NT2/D1 (cell line): ENCODE results near the gene FBXO2.

Source experiments
- DNase-seq: peaks from one replicate; pipeline ENCODE4 v3.0.0-alpha.2; 2011; ENCODE audit warnings: low read depth, low spot score
- H3K27me3 ChIP-seq: 2 replicates; pipeline ENCODE4 v1.6.0; 2011; ENCODE audit warnings: mild to moderate bottlenecking; ENCODE audit not compliant: insufficient read length, insufficient read depth
- H3K36me3 ChIP-seq: 2 replicates; pipeline ENCODE4 v1.6.1; 2011; ENCODE audit warnings: mild to moderate bottlenecking, low read length, mixed read lengths; ENCODE audit not compliant: insufficient read depth, insufficient read length
- H3K4me1 ChIP-seq: 2 replicates; pipeline ENCODE4 v1.5.1; 2011; ENCODE audit not compliant: insufficient read depth, insufficient read length
- H3K4me3 ChIP-seq: 2 replicates; pipeline ENCODE4 v1.5.1; 2011; ENCODE audit warnings: low read depth; ENCODE audit not compliant: insufficient read length
- H3K9ac ChIP-seq: 2 replicates; pipeline ENCODE4 v1.6.0; 2011; ENCODE audit warnings: low read depth; ENCODE audit not compliant: insufficient read length
- H3K9me3 ChIP-seq: 2 replicates; pipeline ENCODE4 v1.5.1; 2011; ENCODE audit warnings: mild to moderate bottlenecking, low read length; ENCODE audit not compliant: insufficient read depth
- SUZ12 ChIP-seq: IDR thresholded peaks from 2 replicates; pipeline ENCODE4 v1.6.1; 2011; ENCODE audit not compliant: insufficient read length, insufficient read depth; ENCODE audit errors: extremely low read depth
- YY1 ChIP-seq: IDR thresholded peaks from 2 replicates; pipeline ENCODE4 v1.6.1; 2011; ENCODE audit not compliant: insufficient read length, insufficient read depth
- ZNF274 ChIP-seq: IDR thresholded peaks from 2 replicates; pipeline ENCODE4 v1.6.1; 2011; ENCODE audit warnings: mild to moderate bottlenecking, low read depth, low read length

Gene FBXO2, protein sequence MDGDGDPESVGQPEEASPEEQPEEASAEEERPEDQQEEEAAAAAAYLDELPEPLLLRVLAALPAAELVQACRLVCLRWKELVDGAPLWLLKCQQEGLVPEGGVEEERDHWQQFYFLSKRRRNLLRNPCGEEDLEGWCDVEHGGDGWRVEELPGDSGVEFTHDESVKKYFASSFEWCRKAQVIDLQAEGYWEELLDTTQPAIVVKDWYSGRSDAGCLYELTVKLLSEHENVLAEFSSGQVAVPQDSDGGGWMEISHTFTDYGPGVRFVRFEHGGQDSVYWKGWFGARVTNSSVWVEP

DNA sequence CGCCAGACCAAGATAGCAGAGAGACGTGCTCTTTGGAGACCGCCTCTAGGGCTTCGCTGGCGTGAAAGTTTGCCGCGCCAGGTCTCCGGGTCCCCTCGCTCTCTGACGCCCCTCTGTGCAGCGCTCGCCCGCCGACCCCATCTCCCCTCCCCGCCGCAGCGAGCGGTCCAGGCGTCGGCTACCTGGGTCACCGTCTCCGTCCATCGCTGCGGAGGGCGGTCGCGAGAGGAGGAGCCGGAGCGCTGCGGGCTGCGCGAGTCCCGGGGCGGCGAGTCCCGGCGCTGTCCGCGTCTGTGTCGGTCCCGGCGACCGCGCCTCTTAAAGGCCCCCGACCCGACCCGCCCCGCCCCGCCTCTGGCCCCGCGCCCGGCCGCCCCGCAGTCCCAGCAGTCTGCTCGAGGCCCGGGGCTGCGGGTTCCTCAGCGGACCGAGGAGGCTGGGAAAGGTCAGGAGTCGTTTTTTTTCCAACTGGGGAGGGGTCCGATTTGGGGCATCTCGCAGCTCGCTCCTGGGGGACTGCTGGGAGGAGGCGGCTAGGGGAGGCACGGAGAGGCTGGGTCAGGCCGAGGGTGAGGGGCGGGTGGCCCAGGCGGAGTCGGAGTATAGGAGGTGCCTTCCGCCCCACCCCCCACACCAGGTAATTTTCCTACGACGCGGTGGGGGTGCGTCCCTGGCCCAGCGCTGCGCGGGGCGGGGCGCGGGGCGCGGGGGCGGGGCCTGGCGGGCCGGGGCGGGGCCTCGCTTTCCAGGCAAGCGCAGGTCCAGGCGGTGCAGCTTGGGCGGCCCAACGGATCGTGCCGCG lies at the start of gene FBXO2, which contains the start of gene FBXO44:
TSS of gene FBXO2 (minus strand) at position 293 of the 802 bp plus-strand sequence. CDS start at position 204, 89 bp downstream.
TSS of gene FBXO44 (plus strand) at position 741 of the 802 bp plus-strand sequence. CDS start 959 bp downstream, outside the sequence.
- Histone ChIP-seq H3K36me3 (peaks cover 22% of the 10 kb centered on the region), H3K27me3 (peaks cover 14% of the 10 kb centered on the region), H3K4me1 (peaks cover 22% of the 10 kb centered on the region), H3K4me3 (peak within 1 kb of the TSS; percentile 74), H3K9me3 (no peaks in the 10 kb centered on the region), H3K9ac (peak within 1 kb of the TSS; percentile 76)
- DNase-seq: no peak
- TF ChIP-seq SUZ12 (no peak), ZNF274 (no peak), YY1 (no peak)

DNA sequence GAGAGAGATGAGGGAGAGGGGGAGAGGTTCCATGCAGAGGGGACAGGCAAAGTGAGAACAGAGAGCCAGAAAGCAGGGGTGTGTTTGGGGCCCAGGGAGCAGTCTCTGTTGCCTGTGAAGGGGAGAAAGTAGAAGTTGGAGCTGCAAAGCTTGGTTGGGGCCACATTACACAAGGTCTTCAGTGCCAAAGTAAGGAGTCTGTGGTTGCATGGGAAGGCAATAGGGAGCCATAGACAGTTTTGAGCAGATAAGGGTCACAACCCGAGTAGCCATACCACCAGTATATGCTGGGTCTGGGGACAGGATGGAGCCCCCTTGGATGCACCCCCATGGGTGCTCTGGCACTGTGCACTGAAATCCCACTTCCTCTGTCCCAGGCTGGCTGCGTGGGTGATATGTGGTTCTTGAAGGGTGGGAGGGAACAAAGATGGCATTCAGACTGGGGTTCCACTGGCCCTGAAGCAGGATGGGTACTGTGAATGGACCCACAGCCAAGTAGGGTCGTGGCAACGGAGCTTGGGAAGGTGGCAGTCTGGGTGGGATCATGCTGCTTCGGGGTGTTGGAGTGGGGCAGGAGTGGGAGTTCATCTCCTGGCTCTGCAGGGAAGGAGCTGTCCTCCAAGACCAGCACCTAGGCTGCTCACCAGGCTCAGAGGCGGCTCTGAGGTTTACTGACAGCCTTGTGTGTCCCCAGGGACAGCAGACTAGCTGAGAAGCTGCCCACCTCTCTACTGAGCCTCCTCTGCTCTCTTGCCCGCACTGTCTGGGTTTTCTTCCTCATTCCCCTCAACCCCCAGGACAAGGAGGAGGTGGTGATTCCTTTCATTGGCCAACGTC lies 49.3 kb upstream of the FBXO2 start:
- no peak for TF ChIP-seq SUZ12
- no peak for TF ChIP-seq ZNF274
- no peak for TF ChIP-seq YY1
- no peak for DNase-seq
- peaks cover 31% of the 10 kb centered on the region for H3K4me1 ChIP-seq
- no peak overlapping the region for H3K4me3 ChIP-seq
- no peaks in the 10 kb centered on the region for H3K9me3 ChIP-seq
- no peak overlapping the region for H3K9ac ChIP-seq
- H3K27me3 ChIP-seq: no peaks in the 10 kb centered on the region
- H3K36me3 ChIP-seq: peaks cover 9% of the 10 kb centered on the region

DNA sequence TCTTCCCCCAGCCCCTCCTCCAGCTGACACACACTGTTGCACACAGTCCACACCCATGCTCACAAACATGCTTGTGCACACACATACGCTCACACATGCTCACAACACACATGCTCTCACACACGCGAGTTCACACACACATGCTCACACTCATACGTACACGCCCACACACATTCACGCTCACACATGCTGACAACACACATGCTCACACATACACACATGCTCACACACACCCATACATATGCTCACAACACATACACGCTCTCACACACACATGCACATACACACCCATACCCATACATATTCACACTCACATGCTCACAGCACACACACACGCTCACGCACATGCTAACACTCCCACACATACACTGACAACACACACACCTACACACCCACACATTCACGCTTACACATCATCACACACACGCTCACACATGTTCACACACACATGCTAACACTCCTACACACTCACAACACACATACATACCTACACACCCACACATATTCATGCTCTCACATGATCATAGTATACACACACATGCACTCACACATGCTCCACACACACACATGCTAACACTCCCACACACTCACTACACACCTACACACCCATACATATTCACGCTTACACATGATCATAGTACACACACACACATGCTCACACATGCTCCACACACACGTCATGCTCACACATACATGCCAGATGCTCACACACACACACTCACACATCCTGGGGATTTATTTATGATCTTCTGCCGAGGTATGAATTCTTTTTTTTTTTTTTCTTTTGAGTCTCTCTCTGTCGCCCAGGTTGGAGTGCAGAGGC lies 48.0 kb upstream of the FBXO2 start:
- no peaks in the 10 kb centered on the region for H3K27me3 ChIP-seq
- H3K4me1 ChIP-seq: peaks cover 24% of the 10 kb centered on the region
- no peak overlapping the region for H3K4me3 ChIP-seq
- TF ChIP-seq SUZ12 (no peak), YY1 (no peak), ZNF274 (no peak)
- DNase-seq: no peak
- H3K9me3 ChIP-seq: no peaks in the 10 kb centered on the region
- peaks cover 7% of the 10 kb centered on the region for H3K36me3 ChIP-seq
- H3K9ac ChIP-seq: no peak overlapping the region

DNA sequence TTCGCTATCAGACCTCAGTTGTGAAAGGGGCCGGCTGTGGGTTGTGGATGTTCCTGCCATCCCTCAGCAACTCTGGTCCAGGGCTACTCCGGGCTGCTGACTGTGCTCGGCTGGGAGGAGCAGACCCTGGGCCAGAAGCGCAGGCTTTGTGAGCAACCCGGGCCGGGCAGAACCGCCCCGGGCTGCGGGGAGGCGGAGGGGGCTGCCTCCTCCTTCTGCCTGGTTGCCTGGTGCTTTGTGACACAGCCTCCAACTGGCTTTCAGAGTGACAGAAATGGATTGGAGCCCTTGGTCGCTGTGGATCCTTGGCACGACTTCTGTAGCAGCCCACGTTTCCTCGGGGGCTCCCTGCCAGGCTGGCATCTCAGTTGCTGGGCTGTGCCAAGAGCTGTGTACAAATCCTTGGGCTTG lies 47.3 kb upstream of the FBXO2 start:
- Histone ChIP-seq H3K4me1 (peaks cover 24% of the 10 kb centered on the region), H3K36me3 (peaks cover 5% of the 10 kb centered on the region), H3K27me3 (no peaks in the 10 kb centered on the region), H3K4me3 (no peak overlapping the region), H3K9ac (no peak overlapping the region), H3K9me3 (no peaks in the 10 kb centered on the region)
- TF ChIP-seq ZNF274 (no peak), SUZ12 (no peak), YY1 (no peak)
- DNase-seq: no peak

DNA sequence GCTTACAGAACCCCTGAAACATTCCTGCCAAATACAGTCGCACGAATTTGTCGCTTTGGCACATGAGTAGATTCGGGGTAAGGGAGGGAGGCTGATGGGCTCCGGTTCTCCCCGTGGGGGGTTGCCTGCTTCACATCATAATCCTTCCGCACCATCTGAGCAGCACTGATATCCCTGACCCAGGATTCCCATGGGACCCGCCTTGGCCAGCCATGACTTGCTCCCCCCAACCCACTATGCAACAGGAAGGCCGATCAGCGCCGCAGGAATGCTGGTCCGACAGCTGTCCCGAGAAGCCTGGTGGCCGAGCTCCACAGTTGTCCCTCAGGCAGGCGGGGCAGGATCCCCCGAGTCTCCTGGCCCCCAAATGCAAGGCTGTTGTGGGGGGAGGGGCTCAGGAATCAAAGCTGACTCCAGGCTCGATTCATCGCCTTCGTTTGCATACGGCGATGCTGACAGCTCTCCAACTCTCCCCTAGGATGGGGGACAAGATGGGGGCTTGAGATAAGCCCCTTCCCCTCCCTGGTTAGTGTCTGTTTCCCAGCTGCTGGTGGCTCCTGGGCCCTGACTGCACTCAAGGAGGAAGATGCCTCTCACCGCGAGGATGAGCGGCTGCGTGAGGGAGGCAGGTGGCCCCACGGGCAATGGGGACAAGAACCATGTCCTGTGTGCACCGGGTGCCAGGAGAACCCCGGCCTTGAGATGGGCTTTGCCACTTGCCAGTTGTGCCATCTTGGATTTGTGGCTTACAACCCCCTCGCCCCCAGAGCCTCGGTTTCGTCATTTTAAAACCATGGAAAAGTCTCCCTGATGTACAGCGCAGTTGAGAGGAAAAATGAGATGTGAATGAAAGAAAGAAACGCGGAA lies 46.6 kb upstream of the FBXO2 start:
- Histone ChIP-seq H3K4me3 (no peak overlapping the region), H3K9ac (no peak overlapping the region), H3K4me1 (peaks cover 24% of the 10 kb centered on the region), H3K9me3 (no peaks in the 10 kb centered on the region), H3K36me3 (no peaks in the 10 kb centered on the region), H3K27me3 (no peaks in the 10 kb centered on the region)
- DNase-seq: no peak
- TF ChIP-seq YY1: no peak
- no peak for TF ChIP-seq ZNF274

DNA sequence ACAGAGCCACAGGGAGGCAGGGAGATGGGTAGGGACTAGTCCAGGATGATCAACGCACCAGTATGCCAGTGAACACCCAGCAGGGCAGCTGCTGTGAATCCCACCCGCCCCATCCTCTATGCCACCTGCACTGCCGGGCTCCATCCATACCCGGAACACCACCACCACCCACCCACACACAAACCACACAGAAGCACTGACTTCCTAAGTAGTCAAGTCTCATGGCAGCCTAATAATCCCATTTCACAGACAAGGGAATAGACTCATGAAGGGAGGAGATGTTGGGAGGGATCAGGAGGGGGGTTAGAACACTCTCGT lies 43.6 kb upstream of the FBXO2 start:
- Histone ChIP-seq H3K36me3 (no peaks in the 10 kb centered on the region), H3K9me3 (no peaks in the 10 kb centered on the region), H3K4me3 (no peak overlapping the region), H3K9ac (no peak overlapping the region), H3K27me3 (no peaks in the 10 kb centered on the region), H3K4me1 (peaks cover 10% of the 10 kb centered on the region)
- TF ChIP-seq YY1 (no peak), SUZ12 (no peak), ZNF274 (no peak)
- DNase-seq: no peak
